ENCODE data around the gene RNF34. TPM values are rescaled to one million over a fixed set of nuclear protein-coding genes. Genes with fewer than 3 reads are reported as not detected.

RNF34 gene
- total RNA-seq, 2 experiments from 2014 or later = 60.6 to 63.1 TPM

GRCh38 chr12:121441555-121441954 is 41.6 kb downstream of the RNF34 start:
- Mint-ChIP-seq H3K27ac (no peak overlapping the region), H3K27me3 (no peaks in the 10 kb centered on the region), H3K9me3 (no peaks in the 10 kb centered on the region), H3K4me1 (ENCODE audit: low read depth) (peaks cover 4% of the 10 kb centered on the region), H3K4me3 (no peak overlapping the region), H3K36me3 (ENCODE audit: low read depth) (peaks cover 71% of the 10 kb centered on the region)
- Histone ChIP-seq H3K36me3 (ENCODE audit: insufficient read depth, low read length) (peaks cover 74% of the 10 kb centered on the region), H3K27ac (ENCODE audit: low read depth in 1 of 2, low read length in 2 of 2) (no peak overlapping the region), H3K27me3 (ENCODE audit: control insufficient read depth in 1 of 2, insufficient read depth in 2 of 2, low read length in 2 of 2) (no peaks in the 10 kb centered on the region), H3K4me1 (ENCODE audit: insufficient read depth, low read length) (no peaks in the 10 kb centered on the region), H3K9me3 (ENCODE audit: control insufficient read depth in 1 of 2, insufficient read depth in 1 of 2, low read length in 2 of 2) (no peaks in the 10 kb centered on the region), H3K4me3 (ENCODE audit: low read length) (no peak overlapping the region)
- DNase-seq (peak in 1 of 14 experiments; percentile 30), ATAC-seq (ENCODE audit: poor library complexity) (no peak)
- TF ChIP-seq, protein P1, sequence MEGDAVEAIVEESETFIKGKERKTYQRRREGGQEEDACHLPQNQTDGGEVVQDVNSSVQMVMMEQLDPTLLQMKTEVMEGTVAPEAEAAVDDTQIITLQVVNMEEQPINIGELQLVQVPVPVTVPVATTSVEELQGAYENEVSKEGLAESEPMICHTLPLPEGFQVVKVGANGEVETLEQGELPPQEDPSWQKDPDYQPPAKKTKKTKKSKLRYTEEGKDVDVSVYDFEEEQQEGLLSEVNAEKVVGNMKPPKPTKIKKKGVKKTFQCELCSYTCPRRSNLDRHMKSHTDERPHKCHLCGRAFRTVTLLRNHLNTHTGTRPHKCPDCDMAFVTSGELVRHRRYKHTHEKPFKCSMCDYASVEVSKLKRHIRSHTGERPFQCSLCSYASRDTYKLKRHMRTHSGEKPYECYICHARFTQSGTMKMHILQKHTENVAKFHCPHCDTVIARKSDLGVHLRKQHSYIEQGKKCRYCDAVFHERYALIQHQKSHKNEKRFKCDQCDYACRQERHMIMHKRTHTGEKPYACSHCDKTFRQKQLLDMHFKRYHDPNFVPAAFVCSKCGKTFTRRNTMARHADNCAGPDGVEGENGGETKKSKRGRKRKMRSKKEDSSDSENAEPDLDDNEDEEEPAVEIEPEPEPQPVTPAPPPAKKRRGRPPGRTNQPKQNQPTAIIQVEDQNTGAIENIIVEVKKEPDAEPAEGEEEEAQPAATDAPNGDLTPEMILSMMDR (IDR thresholded peaks at IDR 0.05) = no peak
- ChIA-PET POLR2A (interaction anchor here (0.8 kb wide), 1 partner anchor 41 kb away, joined by 3 read pairs; the partner anchor contains the start of gene RNF34), CTCF (no interaction called here)
- intact Hi-C loops (cut with DNase I, micrococcal nuclease) = loop anchor here in 1 of 2 experiments (5.0 kb wide), 1 partner anchor 89 kb away; the partner anchor contains the start of gene ANAPC5

- no peak overlapping the region for H3K4me3 ChIP-seq (ENCODE audit: low read length)
- TF ChIP-seq, protein P1 (IDR thresholded peaks at IDR 0.05) = no peak
- no peak overlapping the region for H3K27ac ChIP-seq (ENCODE audit: low read depth in 1 of 2, low read length in 2 of 2)
- intact Hi-C loops (cut with DNase I, micrococcal nuclease) = loop anchor here in 1 of 2 experiments (5.0 kb wide), 1 partner anchor 90 kb away; the partner anchor contains the start of gene ANAPC5
- no peaks in the 10 kb centered on the region for H3K4me1 ChIP-seq (ENCODE audit: insufficient read depth, low read length)
- Mint-ChIP-seq H3K4me3 (no peak overlapping the region), H3K36me3 (ENCODE audit: low read depth) (peaks cover 71% of the 10 kb centered on the region), H3K27me3 (no peaks in the 10 kb centered on the region), H3K9me3 (no peaks in the 10 kb centered on the region), H3K4me1 (ENCODE audit: low read depth) (peaks cover 4% of the 10 kb centered on the region), H3K27ac (no peak overlapping the region)
- ATAC-seq (ENCODE audit: poor library complexity) (no peak), DNase-seq (peak in 1 of 14 experiments; percentile 28)
- ChIA-PET CTCF (interaction anchor here (0.6 to 2.0 kb wide), 18 partner anchors 8 to 1119 kb away, joined by 3 to 13 read pairs (median 4); no protein-coding TSS in a partner anchor), POLR2A (interaction anchor here (0.8 to 1.2 kb wide), 2 partner anchors 42 kb away, joined by 3 to 6 read pairs; partner anchors contain the start of gene RNF34)
- H3K36me3 ChIP-seq (ENCODE audit: insufficient read depth, low read length) = peaks cover 66% of the 10 kb centered on the region
- no peaks in the 10 kb centered on the region for H3K27me3 ChIP-seq (ENCODE audit: control insufficient read depth in 1 of 2, insufficient read depth in 2 of 2, low read length in 2 of 2)
- no peaks in the 10 kb centered on the region for H3K9me3 ChIP-seq (ENCODE audit: control insufficient read depth in 1 of 2, insufficient read depth in 1 of 2, low read length in 2 of 2)
Observed at GRCh38 chr12:121442028-121442948, 42.4 kb downstream of the RNF34 start.

- Mint-ChIP-seq H3K9me3 (no peaks in the 10 kb centered on the region), H3K4me3 (no peak overlapping the region), H3K27ac (no peak overlapping the region), H3K36me3 (ENCODE audit: low read depth) (peaks cover 61% of the 10 kb centered on the region), H3K27me3 (no peaks in the 10 kb centered on the region), H3K4me1 (ENCODE audit: low read depth) (peaks cover 4% of the 10 kb centered on the region)
- Histone ChIP-seq H3K27me3 (ENCODE audit: control insufficient read depth in 1 of 2, insufficient read depth in 2 of 2, low read length in 2 of 2) (no peaks in the 10 kb centered on the region), H3K36me3 (ENCODE audit: insufficient read depth, low read length) (peaks cover 63% of the 10 kb centered on the region), H3K4me3 (ENCODE audit: low read length) (no peak overlapping the region), H3K9me3 (ENCODE audit: control insufficient read depth in 1 of 2, insufficient read depth in 1 of 2, low read length in 2 of 2) (no peaks in the 10 kb centered on the region), H3K4me1 (ENCODE audit: insufficient read depth, low read length) (no peaks in the 10 kb centered on the region), H3K27ac (ENCODE audit: low read depth in 1 of 2, low read length in 2 of 2) (no peak overlapping the region)
- ChIA-PET POLR2A (interaction anchor here (1.2 kb wide), 1 partner anchor 43 kb away, joined by 6 read pairs; the partner anchor contains the start of gene RNF34), CTCF (interaction anchor here (0.6 to 2.0 kb wide), 18 partner anchors 9 to 1120 kb away, joined by 3 to 13 read pairs (median 4); no protein-coding TSS in a partner anchor)
- ATAC-seq (ENCODE audit: poor library complexity) = peak; percentile 84
- intact Hi-C loops (cut with DNase I, micrococcal nuclease) = loop anchor here (1.0 to 5.0 kb wide), 2 partner anchors 91 to 109 kb away; partner anchors contain the start of gene ANAPC5 (in 1 of the 2)
- DNase-seq = peak; percentile 43 to 79 (median 60)
- TF ChIP-seq, protein P1 (IDR thresholded peaks at IDR 0.05) = peak; percentile 86
Observed at GRCh38 chr12:121443193-121443870, 43.4 kb downstream of the RNF34 start.

All from CD4-positive, alpha-beta T cell (primary cell).